ENCODE data around the gene CYB561D1.

Gene CYB561D1

DNA sequence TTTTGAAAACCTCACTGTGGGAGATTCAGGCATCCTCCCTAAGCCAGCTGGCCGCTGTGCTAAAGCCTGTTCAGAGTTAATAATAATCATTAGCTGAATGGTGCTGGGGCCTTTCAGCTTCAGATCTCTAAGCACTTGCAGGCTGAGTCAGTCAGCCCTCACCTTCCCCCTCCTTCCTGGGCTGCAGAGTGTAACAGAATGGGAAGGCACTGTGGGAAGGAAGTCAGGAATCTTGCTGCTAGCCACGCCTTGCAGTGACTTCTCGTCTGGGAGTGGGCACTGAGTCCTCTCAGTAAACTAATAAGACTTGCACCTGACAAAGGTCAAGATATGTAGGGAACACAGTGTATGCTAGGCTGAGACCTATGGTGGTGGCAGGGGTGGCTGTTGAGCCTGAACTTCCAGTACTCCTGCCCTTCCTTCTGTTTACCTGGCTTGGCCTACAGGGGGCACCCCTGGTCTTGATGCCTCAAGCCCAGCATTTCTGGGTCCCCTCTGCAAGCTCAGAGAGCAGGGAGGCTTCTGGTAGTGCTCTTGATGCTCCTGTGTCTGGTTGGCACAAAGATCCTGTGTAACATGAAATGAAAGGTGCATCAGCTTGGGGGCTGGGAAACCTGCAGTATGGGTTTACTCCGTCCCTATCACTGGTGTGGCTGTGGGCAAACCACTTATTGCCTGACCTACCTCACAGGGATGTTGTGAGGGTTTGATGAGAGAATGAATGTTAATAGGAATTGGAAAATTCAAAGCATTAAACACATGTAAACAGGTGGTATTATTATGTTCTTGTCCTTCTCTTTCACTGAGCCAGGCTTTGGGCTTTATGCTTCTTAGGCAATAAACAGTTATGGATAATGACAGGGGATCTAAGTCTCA is 6.0 kb downstream of the CYB561D1 start:
- H3K4me3 Mint-ChIP-seq: no peak overlapping the region
- no peaks in the 10 kb centered on the region for H3K27me3 Mint-ChIP-seq
- H3K36me3 Mint-ChIP-seq (ENCODE audit: low read depth): peaks cover 66% of the 10 kb centered on the region
- H3K27ac Mint-ChIP-seq: no peak overlapping the region
- H3K4me1 Mint-ChIP-seq (ENCODE audit: low read depth): peaks cover 71% of the 10 kb centered on the region
- intact Hi-C loops (cut with micrococcal nuclease): no loop called here
- no peaks in the 10 kb centered on the region for H3K9me3 Mint-ChIP-seq

DNA sequence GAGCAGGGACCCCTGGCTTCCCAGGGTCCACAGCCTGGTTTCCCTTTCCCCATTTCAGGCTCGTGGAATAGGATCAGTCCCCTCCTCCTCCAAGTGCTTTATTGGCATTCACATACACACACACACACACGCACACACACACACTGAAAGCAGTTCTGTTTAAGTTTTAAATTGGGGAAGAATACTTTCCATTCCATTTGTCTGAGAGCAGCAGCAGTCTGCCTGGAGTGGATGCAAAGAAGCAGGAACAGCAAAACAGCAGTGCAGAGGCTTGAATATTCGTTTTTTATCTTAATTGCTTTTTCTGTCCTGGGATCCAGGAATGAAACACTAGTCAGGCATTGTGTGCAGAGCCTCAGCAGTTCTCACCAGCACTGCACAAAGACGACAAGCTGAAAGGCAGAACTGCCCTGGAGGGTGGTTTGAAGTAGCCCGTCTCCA is 7.1 kb downstream of the CYB561D1 start:
- H3K4me3 Mint-ChIP-seq: no peak overlapping the region
- H3K4me1 Mint-ChIP-seq (ENCODE audit: low read depth): peaks cover 60% of the 10 kb centered on the region
- no peaks in the 10 kb centered on the region for H3K9me3 Mint-ChIP-seq
- H3K36me3 Mint-ChIP-seq (ENCODE audit: low read depth): peaks cover 56% of the 10 kb centered on the region
- H3K27ac Mint-ChIP-seq: no peak overlapping the region
- H3K27me3 Mint-ChIP-seq: no peaks in the 10 kb centered on the region
- intact Hi-C loops (cut with micrococcal nuclease): no loop called here

DNA sequence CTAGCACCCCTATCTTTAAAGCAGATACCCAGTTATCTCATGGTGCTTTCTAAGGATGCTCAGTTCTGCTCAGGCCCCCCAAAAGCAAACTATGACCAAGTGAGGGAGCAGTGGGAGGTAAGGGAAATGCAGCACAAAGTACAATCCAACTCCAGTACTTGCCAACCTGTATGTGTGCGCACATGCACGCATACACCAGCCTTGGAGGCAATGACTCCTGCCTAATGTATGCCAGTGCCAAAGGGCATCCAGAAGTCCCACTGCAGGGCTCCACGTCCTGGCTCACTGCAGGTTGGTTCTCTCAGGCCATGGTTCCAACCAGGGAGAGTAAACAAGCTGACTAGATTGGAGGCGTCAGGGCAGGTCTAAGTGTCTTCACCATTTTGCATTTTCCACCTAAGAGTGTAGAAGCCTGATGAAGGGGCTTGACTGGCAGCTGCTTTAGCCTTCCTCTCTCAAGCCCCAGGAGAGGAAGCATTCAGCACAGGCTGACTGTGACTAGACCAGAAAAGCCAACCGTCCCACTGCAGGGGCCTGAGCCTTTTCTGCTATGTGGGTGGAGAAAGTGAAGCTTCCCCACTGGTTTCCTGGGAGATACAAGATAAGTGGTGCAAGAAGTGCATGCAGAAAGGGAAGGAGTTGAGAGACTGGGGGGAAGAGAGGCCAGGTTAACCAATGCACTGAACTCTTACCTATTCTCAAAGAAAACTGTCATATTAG is 7.9 kb downstream of the CYB561D1 start:
- no peak overlapping the region for H3K4me3 Mint-ChIP-seq
- peaks cover 55% of the 10 kb centered on the region for H3K4me1 Mint-ChIP-seq (ENCODE audit: low read depth)
- peaks cover 47% of the 10 kb centered on the region for H3K36me3 Mint-ChIP-seq (ENCODE audit: low read depth)

DNA sequence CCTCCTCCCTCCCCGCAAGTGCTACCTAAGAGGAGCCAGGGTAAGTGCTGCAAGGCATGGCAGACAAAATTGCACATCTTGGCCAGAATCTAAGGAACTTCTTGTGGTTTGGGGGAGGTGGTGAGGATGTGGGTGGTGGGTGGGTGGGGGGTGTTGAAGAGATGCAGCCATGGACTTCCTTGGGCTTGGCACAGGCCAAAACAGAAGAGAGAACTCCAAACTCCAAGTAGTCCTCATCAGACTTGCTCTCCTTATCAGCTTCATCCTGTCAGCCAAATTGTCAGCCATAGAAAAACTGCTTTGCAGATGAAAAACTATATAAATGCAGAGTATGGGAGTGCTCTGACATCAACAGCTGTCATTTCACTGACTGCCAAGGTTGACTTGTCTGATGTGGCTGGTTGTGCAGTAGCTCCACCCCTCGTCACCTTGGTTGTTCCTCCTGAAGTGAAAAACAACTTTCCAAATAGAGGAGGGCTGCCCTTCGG is 8.5 kb downstream of the CYB561D1 start:
- Mint-ChIP-seq H3K9me3 (no peaks in the 10 kb centered on the region), H3K4me3 (no peak overlapping the region), H3K27ac (peak overlapping the region; percentile 23), H3K36me3 (ENCODE audit: low read depth) (peaks cover 41% of the 10 kb centered on the region), H3K4me1 (ENCODE audit: low read depth) (peaks cover 61% of the 10 kb centered on the region), H3K27me3 (peaks cover 2% of the 10 kb centered on the region)
- intact Hi-C loops (cut with micrococcal nuclease): no loop called here

More for the DNA sequence above, 7.9 kb downstream of the CYB561D1 start:
- peak overlapping the region; percentile 23 for H3K27ac Mint-ChIP-seq
- no peaks in the 10 kb centered on the region for H3K9me3 Mint-ChIP-seq
- intact Hi-C loops (cut with micrococcal nuclease): no loop called here
- H3K27me3 Mint-ChIP-seq: no peaks in the 10 kb centered on the region

DNA sequence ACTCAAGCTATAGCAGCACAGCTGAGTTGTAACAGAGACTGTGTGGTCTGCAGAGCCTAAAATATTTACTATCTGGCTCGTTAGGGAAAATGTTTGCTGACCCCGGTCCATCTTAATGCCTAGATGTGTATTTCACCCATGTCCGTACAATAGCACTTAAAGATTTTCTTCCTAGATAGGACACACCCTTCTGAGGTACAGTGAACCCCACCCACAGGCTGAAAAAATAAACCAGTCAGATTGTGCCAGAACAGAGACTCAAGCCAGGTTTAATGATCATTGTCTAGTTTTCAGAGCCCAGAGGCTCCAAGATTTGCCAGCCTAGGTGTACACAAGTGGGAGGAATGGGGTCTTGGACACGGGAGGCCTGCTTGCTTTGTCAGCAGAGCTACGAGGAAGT is 10.0 kb downstream of the CYB561D1 start:
- H3K36me3 Mint-ChIP-seq (ENCODE audit: low read depth): peaks cover 26% of the 10 kb centered on the region
- peaks cover 14% of the 10 kb centered on the region for H3K27me3 Mint-ChIP-seq
- H3K4me1 Mint-ChIP-seq (ENCODE audit: low read depth): peaks cover 61% of the 10 kb centered on the region
- no peak overlapping the region for H3K4me3 Mint-ChIP-seq
- H3K9me3 Mint-ChIP-seq: no peaks in the 10 kb centered on the region
- H3K27ac Mint-ChIP-seq: no peak overlapping the region
- intact Hi-C loops (cut with micrococcal nuclease): no loop called here

DNA sequence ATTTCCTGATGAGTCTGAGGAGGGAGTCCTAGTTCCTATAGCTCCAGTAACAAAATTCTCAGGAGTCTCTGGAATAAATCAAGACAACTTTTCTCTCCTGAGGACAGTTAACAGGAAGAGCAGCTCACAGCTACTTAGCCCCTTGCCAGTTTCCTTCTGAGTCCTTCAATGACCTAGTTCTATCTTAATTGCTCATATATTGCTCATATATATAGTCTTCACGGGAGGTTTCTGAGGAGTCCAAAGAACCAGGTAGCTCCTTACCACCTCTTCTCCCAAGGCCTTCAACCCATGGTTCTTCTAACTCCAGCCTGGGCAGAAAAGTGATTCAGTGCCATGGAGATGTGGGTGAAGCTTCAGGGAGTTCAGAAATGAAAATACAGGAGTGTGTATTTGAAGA is 11.1 kb downstream of the CYB561D1 start:
- Mint-ChIP-seq H3K9me3 (no peaks in the 10 kb centered on the region), H3K4me1 (ENCODE audit: low read depth) (peaks cover 57% of the 10 kb centered on the region), H3K36me3 (ENCODE audit: low read depth) (peaks cover 16% of the 10 kb centered on the region), H3K4me3 (no peak overlapping the region), H3K27me3 (peaks cover 21% of the 10 kb centered on the region), H3K27ac (no peak overlapping the region)
- intact Hi-C loops (cut with micrococcal nuclease): no loop called here

DNA sequence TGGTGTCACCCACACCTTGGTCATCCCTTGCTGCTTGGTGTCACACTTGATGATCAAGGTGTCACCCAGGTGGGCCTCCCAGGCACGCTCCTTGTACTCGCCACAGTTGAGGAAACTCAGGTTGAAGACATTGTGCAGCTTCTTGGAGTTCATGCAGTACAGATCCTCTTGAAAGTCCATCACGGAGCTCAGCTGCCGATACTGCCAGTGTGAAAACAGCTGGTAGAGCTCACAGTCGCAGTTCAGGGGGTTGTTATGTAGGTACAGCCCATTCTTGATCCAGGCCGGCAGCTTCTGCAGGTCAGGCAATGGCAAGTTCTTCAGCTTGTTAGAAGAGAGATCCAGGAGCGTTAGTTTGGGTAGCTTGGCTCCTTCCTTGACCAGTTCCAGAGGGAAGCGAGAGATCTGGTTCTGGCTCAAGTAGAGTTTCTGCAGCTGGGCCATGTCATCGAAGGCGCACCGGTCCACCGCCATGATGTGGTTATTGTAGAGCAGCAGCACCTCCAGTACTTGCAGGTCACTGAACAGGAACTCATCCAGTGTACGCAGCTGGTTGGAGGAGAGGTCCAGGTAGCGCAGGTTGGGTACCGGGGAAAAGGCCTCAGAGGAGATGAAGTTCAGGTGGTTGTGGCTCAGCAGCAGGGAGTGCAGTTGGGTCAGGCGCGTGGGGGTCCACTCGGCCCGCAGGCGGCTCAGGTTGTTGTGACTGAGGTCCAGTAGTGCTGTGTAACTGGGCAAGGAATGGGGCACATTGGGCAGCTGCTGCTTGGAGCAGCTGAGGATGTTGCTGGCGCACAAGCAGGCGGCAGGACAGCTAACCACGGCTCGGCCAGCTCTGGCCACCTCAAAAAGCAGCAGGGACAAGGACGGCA is 14.3 kb downstream of the CYB561D1 start:
- Mint-ChIP-seq H3K27me3 (peaks cover 42% of the 10 kb centered on the region), H3K36me3 (ENCODE audit: low read depth) (no peaks in the 10 kb centered on the region), H3K9me3 (no peaks in the 10 kb centered on the region), H3K4me1 (ENCODE audit: low read depth) (peaks cover 34% of the 10 kb centered on the region), H3K4me3 (peak overlapping the region; percentile 77), H3K27ac (no peak overlapping the region)
- intact Hi-C loops (cut with micrococcal nuclease): no loop called here

DNA sequence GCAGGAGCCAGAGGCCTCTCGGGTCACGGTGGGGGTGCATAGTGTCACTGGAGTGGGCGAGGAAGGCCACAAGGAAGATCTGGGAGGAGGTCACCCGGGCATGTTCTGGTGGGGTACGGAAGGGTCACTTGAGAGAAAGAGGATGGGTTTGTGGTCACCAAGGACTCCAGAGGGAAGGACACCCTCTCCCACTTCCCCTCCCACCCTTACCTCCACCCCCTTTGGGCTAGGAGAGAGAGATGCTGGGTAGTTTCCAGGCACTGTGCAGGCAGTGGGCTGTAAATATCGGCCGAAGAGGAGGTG is 14.9 kb downstream of the CYB561D1 start:
- no peaks in the 10 kb centered on the region for H3K9me3 Mint-ChIP-seq
- H3K4me3 Mint-ChIP-seq: peak overlapping the region; percentile 77
- H3K4me1 Mint-ChIP-seq (ENCODE audit: low read depth): peaks cover 34% of the 10 kb centered on the region
- H3K36me3 Mint-ChIP-seq (ENCODE audit: low read depth): no peaks in the 10 kb centered on the region
- intact Hi-C loops (cut with micrococcal nuclease): no loop called here
- H3K27ac Mint-ChIP-seq: no peak overlapping the region
- H3K27me3 Mint-ChIP-seq: peaks cover 42% of the 10 kb centered on the region

DNA sequence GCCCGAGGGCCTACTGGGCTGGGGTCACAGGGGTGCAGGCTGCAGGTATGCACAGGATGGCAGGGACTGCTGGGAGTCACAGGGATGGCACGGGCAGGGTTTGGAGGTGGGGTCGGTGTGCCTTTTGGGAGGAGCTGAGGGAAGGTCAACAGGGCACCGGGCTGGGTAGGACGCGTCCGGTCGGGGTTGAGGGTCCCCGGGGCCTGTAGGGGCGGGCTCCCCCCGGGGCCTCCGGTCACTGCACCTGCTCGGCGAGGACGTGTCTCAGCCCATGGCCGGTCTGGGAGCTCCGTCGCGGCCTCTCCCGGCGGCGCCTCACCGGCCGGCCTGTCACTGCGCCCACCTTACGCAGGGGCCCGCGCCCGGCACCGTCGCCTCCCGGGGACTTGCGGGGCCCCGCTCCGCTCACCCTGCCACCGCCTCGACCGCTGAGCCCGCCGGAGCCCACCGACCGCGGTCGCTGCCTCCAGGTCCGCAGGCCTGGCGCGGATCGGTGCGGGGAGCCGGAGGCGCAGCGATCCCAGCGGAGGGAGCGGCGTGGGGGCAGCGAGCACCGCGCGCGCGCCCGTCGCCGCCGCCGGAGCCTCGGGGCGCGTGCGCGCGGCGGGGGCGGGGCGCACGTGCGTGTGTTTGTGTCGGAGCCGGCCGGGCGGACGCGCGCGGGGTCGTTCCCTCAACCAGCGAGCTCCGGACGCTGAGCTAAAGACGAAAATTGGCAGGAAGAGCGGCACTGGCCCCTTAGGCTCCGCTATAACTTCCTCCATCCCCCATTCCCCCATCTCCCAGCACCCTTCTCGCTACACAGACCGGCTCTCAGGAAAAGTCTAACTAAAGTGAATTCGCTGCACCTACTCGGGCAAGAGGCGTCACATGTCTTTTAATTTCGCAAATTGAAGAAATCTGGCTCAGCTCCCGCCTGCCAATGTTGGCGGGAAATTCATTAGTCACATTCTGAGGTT is 15.6 kb downstream of the CYB561D1 start, which contains the start of gene AMIGO1:
Gene AMIGO1 (minus strand): TSS at position 552 of the 959 bp plus-strand sequence. CDS start 815 bp downstream, outside the sequence.
- Mint-ChIP-seq H3K27ac (peak within 1 kb of the TSS; percentile 17), H3K27me3 (peaks cover 42% of the 10 kb centered on the region), H3K9me3 (no peaks in the 10 kb centered on the region), H3K4me1 (ENCODE audit: low read depth) (peaks cover 34% of the 10 kb centered on the region), H3K4me3 (peak within 1 kb of the TSS; percentile 77), H3K36me3 (ENCODE audit: low read depth) (no peaks in the 10 kb centered on the region)
- intact Hi-C loops (cut with micrococcal nuclease): no loop called here

DNA sequence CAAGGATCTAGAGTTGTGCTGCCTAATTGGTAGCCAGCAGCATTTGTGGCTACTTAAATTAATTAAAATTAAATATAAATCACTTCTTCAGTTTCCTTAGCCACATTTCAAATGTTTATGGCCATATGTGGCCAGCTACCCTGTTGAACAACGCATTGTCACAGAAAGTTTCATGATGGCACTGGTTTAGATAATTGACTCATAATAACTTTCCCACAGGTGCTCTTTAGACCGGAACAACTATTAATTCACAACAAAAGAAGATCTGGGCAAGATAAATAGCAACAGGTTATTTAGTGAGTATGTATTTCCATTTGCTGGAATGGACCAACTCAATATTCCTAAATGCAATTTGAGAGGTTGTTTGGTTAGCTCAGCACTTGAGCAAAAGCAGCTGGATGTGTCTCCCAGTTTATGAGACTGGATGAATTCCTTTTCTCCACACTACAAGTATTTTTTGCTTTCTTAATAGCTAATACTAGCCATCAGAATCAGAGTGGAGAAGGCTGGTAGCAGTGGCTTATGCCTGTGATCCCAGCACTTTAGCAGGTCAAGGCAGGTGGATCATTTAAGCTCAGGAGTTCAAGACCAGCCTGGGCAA is 19.3 kb downstream of the CYB561D1 start:
- intact Hi-C loops (cut with micrococcal nuclease): no loop called here
- Mint-ChIP-seq H3K4me1 (ENCODE audit: low read depth) (peaks cover 20% of the 10 kb centered on the region), H3K27me3 (peaks cover 34% of the 10 kb centered on the region), H3K36me3 (ENCODE audit: low read depth) (no peaks in the 10 kb centered on the region), H3K4me3 (no peak overlapping the region), H3K27ac (no peak overlapping the region), H3K9me3 (no peaks in the 10 kb centered on the region)

DNA sequence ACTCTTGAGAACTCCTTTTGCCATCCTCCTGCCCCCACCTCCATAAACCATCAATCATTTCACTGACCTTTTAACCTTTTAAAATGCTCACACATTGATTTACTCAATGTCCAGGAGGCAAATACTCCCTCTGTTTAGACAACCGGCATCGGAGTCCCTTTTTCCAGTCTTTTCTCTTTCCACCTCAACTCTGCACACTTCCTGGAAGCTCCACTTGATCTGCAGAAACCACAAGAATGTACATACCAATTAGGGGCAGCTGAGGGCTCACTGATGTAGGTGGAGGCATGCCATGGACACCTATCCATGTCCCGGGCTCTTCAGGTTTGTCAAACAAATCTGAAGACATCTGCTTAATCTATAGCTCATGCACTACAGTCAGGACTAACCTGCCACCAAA is 21.0 kb downstream of the CYB561D1 start:
- H3K27ac Mint-ChIP-seq: no peak overlapping the region
- H3K36me3 Mint-ChIP-seq (ENCODE audit: low read depth): no peaks in the 10 kb centered on the region
- peaks cover 8% of the 10 kb centered on the region for H3K4me1 Mint-ChIP-seq (ENCODE audit: low read depth)
- H3K4me3 Mint-ChIP-seq: no peak overlapping the region
- intact Hi-C loops (cut with micrococcal nuclease): no loop called here
- H3K27me3 Mint-ChIP-seq: peaks cover 22% of the 10 kb centered on the region
- H3K9me3 Mint-ChIP-seq: no peaks in the 10 kb centered on the region

DNA sequence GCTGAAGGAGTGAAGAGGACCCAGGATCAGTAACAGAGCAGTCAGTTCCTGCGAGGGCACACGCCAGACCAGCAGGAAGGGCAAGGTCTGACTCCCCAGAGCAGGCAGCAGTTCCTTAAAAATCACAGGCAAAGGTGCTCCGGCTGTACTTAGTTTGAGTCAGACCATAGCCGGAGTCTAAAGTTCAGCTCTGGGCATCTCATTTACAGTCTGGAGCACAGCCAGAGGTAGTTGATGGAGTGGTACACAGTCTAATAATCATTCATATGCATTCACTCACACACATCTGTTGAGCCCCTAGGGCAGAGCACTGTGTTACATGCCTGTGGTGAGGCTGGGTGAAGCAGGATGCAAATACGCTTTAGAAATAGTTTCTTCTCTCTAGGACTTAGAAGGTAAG is 23.0 kb downstream of the CYB561D1 start:
- Mint-ChIP-seq H3K4me1 (ENCODE audit: low read depth) (no peaks in the 10 kb centered on the region), H3K9me3 (no peaks in the 10 kb centered on the region), H3K36me3 (ENCODE audit: low read depth) (no peaks in the 10 kb centered on the region), H3K27me3 (peaks cover 13% of the 10 kb centered on the region), H3K27ac (no peak overlapping the region), H3K4me3 (no peak overlapping the region)
- intact Hi-C loops (cut with micrococcal nuclease): no loop called here

Data from dendritic cell treated with granulocyte-macrophage colony-stimulating factor and Interleukin-4, amounts not matched to agents 40 ng/mL and 50 ng/mL, for 4 days (primary cell).